Keratinocyte (primary cell): ENCODE results near the gene EFNB2. TPM values are rescaled to one million over a fixed set of nuclear protein-coding genes. Genes with fewer than 3 reads are reported as not detected.

Source experiments
- DNase-seq: peaks from one replicate; pipeline ENCODE4 v3.0.0-alpha.2; 2011; ENCODE audit warnings: low read depth, missing footprints, low spot score
- FAIRE-seq: peaks from 2 replicates; lab custom pipeline; 2011; peaks lifted over from hg19 to GRCh38; lab: Jason Lieb, UNC
- H2AFZ ChIP-seq: 2 replicates; pipeline ENCODE4 v1.6.0; 2012; ENCODE audit warnings: low read length, control low read depth, inconsistent platforms; ENCODE audit not compliant: control insufficient read depth
- H3K27ac ChIP-seq: 2 replicates; pipeline ENCODE4 v1.5.1; 2011; ENCODE audit warnings: low read length; ENCODE audit not compliant: control insufficient read depth, insufficient read depth
- H3K27me3 ChIP-seq: 3 replicates; pipeline ENCODE4 v1.6.0; 2011; ENCODE audit warnings: low read length; ENCODE audit not compliant: control insufficient read depth, insufficient read depth; ENCODE audit errors: extremely low read depth
- H3K36me3 ChIP-seq, 2 experiments: 2 replicates in 1 of 2; 3 replicates in 1 of 2; pipeline ENCODE4 v1.5.1; 2011; ENCODE audit warnings: low read length in 2 of 2, mild to moderate bottlenecking in 1 of 2; ENCODE audit not compliant: control insufficient read depth in 2 of 2, insufficient read depth in 2 of 2; ENCODE audit errors: extremely low read depth in 1 of 2
- H3K4me1 ChIP-seq: 3 replicates; pipeline ENCODE4 v1.5.1; 2011; ENCODE audit warnings: low read length; ENCODE audit not compliant: control insufficient read depth, insufficient read depth; ENCODE audit errors: extremely low read depth
- H3K4me2 ChIP-seq: 3 replicates; pipeline ENCODE4 v1.6.0; 2011; ENCODE audit warnings: low read depth, low read length; ENCODE audit not compliant: control insufficient read depth, insufficient read depth; ENCODE audit errors: extremely low read depth
- H3K4me3 ChIP-seq, 3 experiments: fragments of 200-600 bp in 1 of 3; sonication (generic) in 1 of 3; 2 replicates in 2 of 3; 3 replicates in 1 of 3; pipeline ENCODE4 v1.5.1; 2011 to 2016; ENCODE audit warnings: low read length in 3 of 3, mild to moderate bottlenecking in 3 of 3, control low read depth in 2 of 3, inconsistent platforms in 1 of 3, low read depth in 1 of 3, mixed read lengths in 1 of 3, mixed run types in 1 of 3, moderate library complexity in 1 of 3; ENCODE audit not compliant: control insufficient read depth in 2 of 3, insufficient read depth in 2 of 3; ENCODE audit errors: extremely low read depth in 1 of 3
- H3K79me2 ChIP-seq: 2 replicates; pipeline ENCODE4 v1.6.0; 2012; ENCODE audit warnings: low read length; ENCODE audit not compliant: control insufficient read depth, insufficient read depth
- H3K9ac ChIP-seq: 3 replicates; pipeline ENCODE4 v1.6.0; 2011; ENCODE audit warnings: low read length; ENCODE audit not compliant: control insufficient read depth, insufficient read depth; ENCODE audit errors: extremely low read depth
- H3K9me1 ChIP-seq: 3 replicates; pipeline ENCODE4 v1.6.0; 2011; ENCODE audit warnings: low read length; ENCODE audit not compliant: control insufficient read depth, insufficient read depth; ENCODE audit errors: extremely low read depth
- H3K9me3 ChIP-seq: 2 replicates; pipeline ENCODE4 v1.5.1; 2012; ENCODE audit warnings: low read depth, low read length; ENCODE audit not compliant: control insufficient read depth
- H4K20me1 ChIP-seq: 3 replicates; pipeline ENCODE4 v1.6.0; 2011; ENCODE audit warnings: low read length; ENCODE audit not compliant: control insufficient read depth, insufficient read depth; ENCODE audit errors: extremely low read depth
- CTCF ChIP-seq, 3 experiments: IDR thresholded peaks in 1 of 3; conservative IDR thresholded peaks in 1 of 3; optimal IDR thresholded peaks in 1 of 3; 2 replicates in 2 of 3; 3 replicates in 1 of 3; pipeline versions ENCODE3 to v1.5.1; 2011; ENCODE audit warnings: low read length in 3 of 3, mild to moderate bottlenecking in 3 of 3, moderate library complexity in 2 of 3, control low read depth in 1 of 3, inconsistent platforms in 1 of 3; ENCODE audit not compliant: insufficient read depth in 2 of 3; ENCODE audit errors: extremely low read depth in 1 of 3
- EZH2 ChIP-seq: IDR thresholded peaks from one replicate; pipeline ENCODE4 v1.6.1; 2012; ENCODE audit warnings: inconsistent platforms, mild to moderate bottlenecking, low read length, moderate library complexity
- dilution Hi-C: fragments of 300-500 bp; cut with MboI; formaldehyde crosslinking; loops from one replicate; pipeline ENCODE4 v1.7.0; 2020; ENCODE audit warnings: low sequenced_read_pairs; ENCODE audit not compliant: extremely low pct_ligation_motif_present
- polyA plus RNA-seq, 5 experiments: library from polyadenylated mRNA; depleted of rRNA in 3 of 5; stranded (reverse) in 3 of 5; stranded (forward) in 1 of 5; unstranded in 1 of 5; fragments of >200 nt; gene quantifications; 1 replicate in 1 of 5; 2 replicates in 3 of 5; 3 replicates in 1 of 5; pipeline versions ENCODE4 v1.2.1 to v1.2.3, GENCODE V29; 2011 to 2012; ENCODE audit warnings: missing spikeins in 2 of 5, low read depth in 1 of 5, low replicate concordance in 1 of 5

Gene EFNB2
- polyA plus RNA-seq, 1 donor (not counting 4 experiments of a cell fraction or from before 2014, with no cell fraction given), result 38.9 TPM

- Histone ChIP-seq H3K4me1 (peaks cover 52% of the 10 kb centered on the region), H3K4me2 (peak overlapping the region; percentile 86), H3K79me2 (peaks cover 98% of the 10 kb centered on the region), H3K36me3 (peaks cover 0 to 15% of the 10 kb centered on the region in 2 experiments), H2AFZ (no peak overlapping the region), H4K20me1 (peaks cover 12% of the 10 kb centered on the region), H3K9ac (peak overlapping the region; percentile 19), H3K9me3 (no peaks in the 10 kb centered on the region), H3K9me1 (no peaks in the 10 kb centered on the region), H3K27ac (peak overlapping the region; percentile 13), H3K4me3 (peak overlapping the region in 2 of 3 experiments; percentile 15 to 21), H3K27me3 (no peaks in the 10 kb centered on the region)
- dilution Hi-C loops, result no loop called here
- TF ChIP-seq EZH2 (no peak), CTCF (optimal IDR thresholded peaks at IDR 0.05 in 1 of 3, IDR thresholded peaks at IDR 0.05 in 1 of 3, conservative IDR thresholded peaks at IDR 0.05 in 1 of 3; ENCODE audit: extremely low read depth in 1 of 3, insufficient read depth in 2 of 3, low read length in 3 of 3) (no peak)
- peak; percentile 59 for FAIRE-seq
- DNase-seq, result no peak
Measured at GRCh38 chr13:106529415-106530170, 5.9 kb downstream of the EFNB2 start.

- dilution Hi-C loops, result no loop called here
- H4K20me1 ChIP-seq, result peaks cover 12% of the 10 kb centered on the region
- DNase-seq (no peak), FAIRE-seq (no peak)
- no peaks in the 10 kb centered on the region for H3K27me3 ChIP-seq
- H3K4me2 ChIP-seq, result peak overlapping the region; percentile 86
- H3K9me1 ChIP-seq, result no peaks in the 10 kb centered on the region
- TF ChIP-seq CTCF (optimal IDR thresholded peaks at IDR 0.05 in 1 of 3, IDR thresholded peaks at IDR 0.05 in 1 of 3, conservative IDR thresholded peaks at IDR 0.05 in 1 of 3; ENCODE audit: extremely low read depth in 1 of 3, insufficient read depth in 2 of 3, low read length in 3 of 3), result no peak
- no peak for TF ChIP-seq EZH2
- H3K36me3 ChIP-seq, result peaks cover 0 to 15% of the 10 kb centered on the region in 2 experiments
- H3K79me2 ChIP-seq, result peaks cover 98% of the 10 kb centered on the region
- H2AFZ ChIP-seq, result no peak overlapping the region
- H3K4me3 ChIP-seq, result no peak overlapping the region
- H3K9ac ChIP-seq, result no peak overlapping the region
- peak overlapping the region; percentile 2 for H3K27ac ChIP-seq
- no peaks in the 10 kb centered on the region for H3K9me3 ChIP-seq
- H3K4me1 ChIP-seq, result peaks cover 59% of the 10 kb centered on the region
Measured at GRCh38 chr13:106528718-106529414, 6.6 kb downstream of the EFNB2 start.
